Fibroblast of lung (primary cell): ENCODE results near the gene RRAD. TPM values are rescaled to one million over a fixed set of nuclear protein-coding genes. Genes with fewer than 3 reads are reported as not detected.

ENCODE experiments used
- DNase-seq, 2 donors: peaks; one replicate each; pipeline versions ENCODE4 v3.0.0 to v3.0.0-alpha.2; 2010; ENCODE audit warnings: low read depth in 2 of 2
- H2AFZ ChIP-seq: 2 replicates; pipeline ENCODE4 v1.5.1; 2012; ENCODE audit warnings: low read length, control low read depth, inconsistent platforms
- H3K27ac ChIP-seq: 2 replicates; pipeline ENCODE4 v1.5.1; 2011; ENCODE audit warnings: low read length, control low read depth; ENCODE audit not compliant: insufficient read depth
- H3K27me3 ChIP-seq: 2 replicates; pipeline ENCODE4 v1.5.1; 2011; ENCODE audit warnings: mild to moderate bottlenecking, low read length; ENCODE audit not compliant: control insufficient read depth, insufficient read depth
- H3K36me3 ChIP-seq: 2 replicates; pipeline ENCODE4 v1.5.1; 2011; ENCODE audit warnings: low read length; ENCODE audit not compliant: control insufficient read depth, insufficient read depth
- H3K4me1 ChIP-seq: 2 replicates; pipeline ENCODE4 v1.5.1; 2011; ENCODE audit warnings: low read length; ENCODE audit not compliant: control insufficient read depth, insufficient read depth; ENCODE audit errors: extremely low read depth
- H3K4me2 ChIP-seq: 2 replicates; pipeline ENCODE4 v1.5.1; 2011; ENCODE audit warnings: low read length, control low read depth; ENCODE audit not compliant: insufficient read depth; ENCODE audit errors: extremely low read depth
- H3K4me3 ChIP-seq, 4 experiments: fragments of 200-600 bp in 1 of 4; sonication (generic) in 1 of 4; replicated peaks in 1 of 4; 2 replicates each; pipeline ENCODE4 v1.5.1; 2011 to 2016; ENCODE audit warnings: low read length in 4 of 4, low read depth in 3 of 4, mild to moderate bottlenecking in 3 of 4, control low read depth in 2 of 4, inconsistent platforms in 1 of 4, mixed read lengths in 1 of 4; ENCODE audit not compliant: insufficient read depth in 1 of 4; ENCODE audit errors: control extremely low read depth in 1 of 4
- H3K79me2 ChIP-seq: 2 replicates; pipeline ENCODE4 v1.5.1; 2012; ENCODE audit warnings: mild to moderate bottlenecking, low read length, inconsistent platforms; ENCODE audit not compliant: control insufficient read depth, insufficient read depth
- H3K9ac ChIP-seq: 2 replicates; pipeline ENCODE4 v1.5.1; 2011; ENCODE audit warnings: mild to moderate bottlenecking, low read length, control low read depth; ENCODE audit not compliant: insufficient read depth
- H3K9me3 ChIP-seq: 2 replicates; pipeline ENCODE4 v1.5.1; 2012; ENCODE audit warnings: low read depth, low read length; ENCODE audit not compliant: control insufficient read depth, insufficient read depth
- H4K20me1 ChIP-seq: 2 replicates; pipeline ENCODE4 v1.5.1; 2011; ENCODE audit warnings: low read length; ENCODE audit not compliant: control insufficient read depth, insufficient read depth; ENCODE audit errors: extremely low read depth
- CTCF ChIP-seq, 2 donors: IDR thresholded peaks in 1 of 2; conservative IDR thresholded peaks in 1 of 2; 1 replicate in 1 of 2; 2 replicates in 1 of 2; pipeline ENCODE4 v1.5.1; 2011 to 2012; ENCODE audit warnings: low read length in 2 of 2, control low read depth in 1 of 2, inconsistent platforms in 1 of 2, low read depth in 1 of 2, mild to moderate bottlenecking in 1 of 2
- EZH2 ChIP-seq: IDR thresholded peaks from 2 replicates; pipeline ENCODE4 v1.5.1; 2012; ENCODE audit warnings: low read length, control low read depth, mild to moderate bottlenecking; ENCODE audit errors: missing control alignments
- polyA plus RNA-seq, 2 donors: library from polyadenylated mRNA; depleted of rRNA in 1 of 2; stranded (reverse) in 1 of 2; unstranded in 1 of 2; fragments of >200 nt; gene quantifications; 2 replicates each; pipeline ENCODE4 v1.2.1, GENCODE V29; 2011 to 2012; ENCODE audit warnings: missing spikeins in 1 of 2
- total RNA-seq: library from RNA; depleted of rRNA; stranded (reverse); fragments of >200 nt; gene quantifications from 2 replicates; pipeline ENCODE4 v1.2.1, GENCODE V29; 2014

RRAD gene
- total and polyA plus RNA-seq, 2 donors (not counting 1 experiment from before 2014, with no cell fraction given): 11.6 to 83.7 TPM

- no peak overlapping the region for H3K4me2 ChIP-seq
- no peak overlapping the region for H3K4me3 ChIP-seq
- peak overlapping the region; percentile 78 for H3K27ac ChIP-seq
- H3K9me3 ChIP-seq: no peaks in the 10 kb centered on the region
- no peaks in the 10 kb centered on the region for H4K20me1 ChIP-seq
- peaks cover 34% of the 10 kb centered on the region for H3K4me1 ChIP-seq
- H3K27me3 ChIP-seq: peaks cover 2% of the 10 kb centered on the region
- H2AFZ ChIP-seq: no peak overlapping the region
- TF ChIP-seq EZH2: no peak
- TF ChIP-seq CTCF (conservative IDR thresholded peaks at IDR 0.05 in 1 of 2, IDR thresholded peaks at IDR 0.05 in 1 of 2; ENCODE audit: low read depth in 1 of 2, low read length in 2 of 2): no peak
- H3K9ac ChIP-seq: no peak overlapping the region
- peak in 1 of 2 donors; percentile 21 for DNase-seq
- peaks cover 2% of the 10 kb centered on the region for H3K79me2 ChIP-seq
- no peaks in the 10 kb centered on the region for H3K36me3 ChIP-seq
Observed at GRCh38 chr16:66927918-66928649, 2.7 kb upstream of the RRAD start.

GRCh38 chr16:66926961-66927436 lies 1.7 kb upstream of the RRAD start:
- no peak overlapping the region for H3K9ac ChIP-seq
- DNase-seq: peak; percentile 62 to 91
- H3K4me2 ChIP-seq: no peak overlapping the region

More at GRCh38 chr16:66926961-66927436, 1.7 kb upstream of the RRAD start:
- Histone ChIP-seq H3K27me3 (peaks cover 2% of the 10 kb centered on the region), H4K20me1 (no peaks in the 10 kb centered on the region), H2AFZ (no peak overlapping the region), H3K36me3 (peaks cover under 1% of the 10 kb centered on the region), H3K79me2 (no peaks in the 10 kb centered on the region), H3K4me3 (no peak overlapping the region), H3K9me3 (no peaks in the 10 kb centered on the region), H3K27ac (peak overlapping the region; percentile 78), H3K4me1 (peaks cover 36% of the 10 kb centered on the region)
- TF ChIP-seq CTCF (conservative IDR thresholded peaks at IDR 0.05 in 1 of 2, IDR thresholded peaks at IDR 0.05 in 1 of 2; ENCODE audit: low read depth in 1 of 2, low read length in 2 of 2) (no peak), EZH2 (no peak)
